ENCODE measurements around the gene SH3PXD2A.
A peak's percentile ranks its signal among the peaks of the same experiment; 100 is the strongest.

Gene SH3PXD2A

DNA sequence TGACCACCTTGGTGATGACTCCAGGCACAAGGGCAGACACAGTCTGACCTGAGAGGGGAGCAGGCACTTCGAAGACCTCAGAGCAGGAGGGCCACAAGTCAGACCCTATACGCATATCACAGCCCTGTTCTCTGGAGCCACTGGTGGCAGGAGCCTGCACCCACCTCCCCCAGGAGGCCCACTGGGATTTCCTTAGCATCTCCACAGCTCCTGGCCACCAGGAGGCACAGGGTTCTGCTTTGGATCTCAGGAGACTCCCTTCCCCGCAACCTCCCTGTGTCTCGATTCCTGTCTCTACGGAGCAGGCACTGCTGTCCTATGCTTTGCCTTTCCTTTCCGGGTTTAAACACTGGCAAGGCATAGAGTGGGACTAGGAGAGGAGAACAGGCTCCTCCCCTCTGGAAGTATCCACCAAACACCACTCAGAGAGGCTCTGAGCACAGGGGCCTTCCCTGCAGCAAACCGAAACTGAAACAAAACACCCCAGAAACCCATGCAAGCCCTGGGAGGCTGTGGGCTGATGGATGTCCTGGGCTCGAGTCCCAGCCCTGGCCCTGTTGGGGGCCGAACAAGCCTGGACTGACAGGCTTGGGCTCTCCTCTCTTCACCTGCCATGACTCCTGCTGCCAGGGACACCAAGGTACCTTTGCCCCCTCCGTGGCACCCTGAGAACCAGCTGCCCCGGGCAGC lies 195.6 kb downstream of the SH3PXD2A start:
- DNase-seq, result no peak

- no peak for DNase-seq
Measured at GRCh38 chr10:103658049-103658577, 197.3 kb downstream of the SH3PXD2A start.

GRCh38 chr10:103657061-103657591 lies 198.2 kb downstream of the SH3PXD2A start:
- no peak for DNase-seq

DNA sequence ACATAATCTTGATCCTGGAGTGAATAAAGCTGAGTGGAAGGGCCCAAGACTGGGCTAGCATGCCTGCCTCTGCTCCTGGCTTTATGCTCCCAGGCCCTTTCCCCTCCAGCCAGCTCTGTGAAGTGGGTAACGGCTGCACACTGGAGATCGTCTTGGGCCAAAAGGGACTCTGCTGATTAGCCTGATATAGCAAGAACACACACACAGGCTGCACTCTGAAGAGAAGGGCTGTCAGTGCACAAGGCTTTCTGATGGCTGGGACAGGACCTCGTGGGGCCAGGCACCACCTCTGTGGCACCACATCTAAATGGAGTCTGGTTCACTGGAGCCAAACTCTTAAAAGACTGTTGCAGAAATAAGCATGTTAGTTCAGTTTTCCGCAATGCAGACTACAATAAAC lies 200.5 kb downstream of the SH3PXD2A start:
- DNase-seq, result no peak

GRCh38 chr10:103653581-103654037 lies 201.8 kb downstream of the SH3PXD2A start:
- DNase-seq, result peak; percentile 67

- DNase-seq, result peak; percentile 5
Measured at GRCh38 chr10:103652599-103653281, 202.6 kb downstream of the SH3PXD2A start.

GRCh38 chr10:103651783-103652476 lies 203.4 kb downstream of the SH3PXD2A start:
- DNase-seq, result no peak

DNA sequence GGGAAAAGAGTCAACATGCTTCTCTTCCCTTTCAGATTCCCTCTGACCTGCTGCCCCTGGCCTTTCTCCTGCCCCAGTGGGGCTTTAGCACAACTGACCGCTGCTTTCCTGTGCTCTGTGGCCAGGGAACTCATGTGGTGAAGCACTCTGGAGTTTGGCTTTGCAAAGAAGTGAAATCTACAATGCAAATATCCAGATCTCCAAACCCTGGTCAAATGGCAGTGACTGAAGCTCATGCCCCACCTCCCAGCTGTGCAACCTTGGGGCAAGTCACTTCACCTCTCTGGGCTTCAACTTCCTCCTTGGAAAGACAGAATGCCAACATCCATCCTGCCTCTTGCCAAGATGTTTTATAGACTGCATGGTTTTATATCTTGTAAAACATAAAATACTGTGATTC lies 204.0 kb downstream of the SH3PXD2A start:
- no peak for DNase-seq

DNA sequence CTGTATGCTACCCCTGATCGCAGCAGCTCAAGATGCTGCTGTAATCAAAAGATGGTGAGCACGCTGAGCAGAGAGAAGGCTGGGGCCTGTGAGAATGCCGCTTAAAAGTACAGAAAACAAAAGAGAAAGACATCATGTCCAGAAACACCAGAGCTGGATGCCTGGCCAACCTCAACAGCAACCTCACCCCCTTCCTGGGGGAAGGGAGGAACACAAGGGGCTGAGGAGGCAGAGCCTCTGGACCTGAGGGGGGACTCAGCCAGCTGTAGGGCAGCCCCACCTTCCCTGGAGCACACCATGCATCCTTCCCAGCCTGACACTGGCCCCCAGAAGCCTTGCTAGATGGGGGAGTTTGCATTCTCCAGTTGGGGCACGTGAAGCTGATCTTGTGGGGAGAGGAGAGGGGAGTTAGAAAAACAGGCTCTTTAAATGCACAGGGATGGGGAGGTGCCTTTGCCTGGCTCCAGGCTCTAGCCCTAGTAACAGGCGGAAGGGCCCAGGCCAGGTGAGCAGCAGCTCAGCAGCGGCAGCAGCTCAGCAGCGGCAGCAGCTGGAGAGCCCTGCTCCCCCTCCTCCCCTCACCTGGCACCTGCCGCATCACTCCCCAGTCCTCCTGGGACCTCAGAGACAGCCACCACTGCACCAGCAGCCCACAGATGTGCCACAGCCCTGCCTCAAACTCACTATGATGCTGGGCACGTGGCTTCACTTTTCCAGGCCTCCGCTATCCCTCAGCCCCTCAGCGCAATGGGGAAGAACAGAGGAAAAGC lies 205.5 kb downstream of the SH3PXD2A start:
- no peak for DNase-seq

GRCh38 chr10:103648636-103649532 lies 206.5 kb downstream of the SH3PXD2A start:
- no peak for DNase-seq

DNA sequence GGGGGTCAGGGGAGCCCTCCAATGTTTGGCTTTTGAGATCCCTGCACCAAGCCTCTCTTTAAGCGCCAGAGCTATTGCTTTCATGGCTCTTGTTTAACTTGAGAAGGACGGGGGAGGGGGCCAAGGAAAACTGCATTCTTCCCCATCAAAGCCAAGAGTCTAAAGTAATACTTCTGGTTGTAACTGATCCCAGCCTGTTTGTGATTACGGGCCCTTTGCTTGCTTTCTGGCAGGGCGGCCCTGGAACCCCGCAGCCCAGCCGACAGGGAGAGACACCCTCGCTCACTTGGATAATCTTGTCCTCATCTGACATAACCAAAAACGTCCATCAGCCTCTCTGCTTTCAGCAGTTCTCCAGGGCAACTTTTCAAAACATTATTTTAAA lies 207.1 kb downstream of the SH3PXD2A start:
- no peak for DNase-seq

GRCh38 chr10:103646304-103646703 lies 209.1 kb downstream of the SH3PXD2A start:
- no peak for DNase-seq

GRCh38 chr10:103645141-103646054 lies 210.0 kb downstream of the SH3PXD2A start:
- DNase-seq, result no peak

- no peak for DNase-seq
Measured at GRCh38 chr10:103643381-103643780, 212.0 kb downstream of the SH3PXD2A start.

- DNase-seq, result no peak
Measured at GRCh38 chr10:103641326-103641725, 214.1 kb downstream of the SH3PXD2A start.

DNA sequence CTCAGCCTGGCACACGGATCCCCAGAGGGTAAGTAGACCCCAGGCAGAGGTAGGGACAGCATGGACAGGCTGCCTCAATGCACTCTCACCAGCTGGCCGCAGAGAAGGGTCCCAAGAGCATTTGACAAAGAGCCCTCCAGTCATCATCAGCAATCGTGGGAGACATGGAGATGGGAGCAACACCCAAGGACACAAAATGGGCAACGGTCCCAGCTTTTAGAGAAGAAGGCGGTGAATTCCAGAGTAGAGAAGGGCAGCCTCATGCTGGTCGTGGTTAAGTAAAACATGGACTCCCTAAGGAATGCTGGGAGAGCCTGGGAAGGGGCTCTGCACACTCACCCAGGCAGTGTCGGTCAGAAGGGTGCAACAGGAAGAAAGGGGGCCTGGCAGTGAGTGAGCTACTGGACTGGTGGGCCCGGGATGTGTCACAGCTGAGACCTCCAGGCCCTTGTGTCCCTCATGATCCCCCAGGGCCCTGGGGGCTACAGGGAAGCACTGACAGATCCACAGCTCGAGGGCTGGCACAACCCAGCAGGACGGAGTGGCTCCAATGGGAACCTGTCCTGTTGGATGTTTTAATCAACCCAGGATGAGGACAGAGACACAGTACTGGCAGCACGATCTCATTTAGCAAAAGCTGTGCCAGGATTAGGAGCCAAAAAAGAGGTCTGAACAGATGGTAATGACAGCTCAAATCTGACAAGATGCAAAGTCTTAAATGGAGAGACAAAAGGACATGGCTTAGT lies 214.8 kb downstream of the SH3PXD2A start:
- DNase-seq, result no peak

- no peak for DNase-seq
Measured at GRCh38 chr10:103638948-103639347, 216.4 kb downstream of the SH3PXD2A start.

GRCh38 chr10:103637927-103638557 lies 217.3 kb downstream of the SH3PXD2A start:
- DNase-seq, result peak; percentile 9

DNA sequence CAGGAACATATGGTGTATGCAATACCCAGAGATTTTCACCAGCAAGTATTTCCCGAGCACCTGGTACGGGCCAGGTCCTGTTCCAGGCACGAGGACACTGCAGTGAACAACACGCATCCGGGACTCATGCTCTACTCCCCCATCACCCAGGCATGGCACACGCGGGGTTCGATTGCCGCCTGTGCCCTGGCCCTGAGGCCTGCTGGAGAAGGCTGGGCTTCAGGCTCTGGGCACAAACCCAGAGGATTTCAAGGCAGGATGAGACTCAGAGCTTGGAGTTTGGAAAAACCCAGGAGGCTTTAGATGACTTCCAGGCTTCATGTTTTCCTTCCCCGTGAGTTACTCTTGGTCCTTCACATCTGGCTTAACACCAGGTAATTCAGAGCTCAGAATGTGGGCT lies 218.4 kb downstream of the SH3PXD2A start:
- no peak for DNase-seq

Data from NCI-H1092 treated with DMSO at 0.1 percent for 48 hours (cell line).